Activated CD8-positive, alpha-beta memory T cell treated with anti-CD3 and anti-CD28 coated beads for 36 hours (primary cell): Measurements from ENCODE around the gene CPAMD8. TPM values are rescaled to one million over a fixed set of nuclear protein-coding genes. Genes with fewer than 3 reads are reported as not detected.
"Not testable (repeated sequence)": the region's sequence is repeated elsewhere in the genome, so short reads cannot be mapped to it uniquely, and the experiment has no call there.

ENCODE experiments used
- CTCF ChIA-PET: fragments of 350-600 bp; sonication (Branson Sonifier 250); formaldehyde crosslinking; loops from one replicate; lab custom pipeline; 2021; ENCODE audit warnings: antibody characterized with exemption; lab: Charles Lee
- POLR2A ChIA-PET: fragments of 350-600 bp; sonication (Branson Sonifier 250); formaldehyde crosslinking; loops from one replicate; lab custom pipeline; 2021; ENCODE audit warnings: antibody characterized with exemption; lab: Charles Lee
- total RNA-seq, 2 experiments: library from RNA; stranded (reverse); gene quantifications; one replicate each; pipeline ENCODE4 v1.2.3, GENCODE V29; 2021

The CPAMD8 gene
- total RNA-seq, 2 experiments from 2014 or later = 0.15 TPM; not detected in 1

DNA sequence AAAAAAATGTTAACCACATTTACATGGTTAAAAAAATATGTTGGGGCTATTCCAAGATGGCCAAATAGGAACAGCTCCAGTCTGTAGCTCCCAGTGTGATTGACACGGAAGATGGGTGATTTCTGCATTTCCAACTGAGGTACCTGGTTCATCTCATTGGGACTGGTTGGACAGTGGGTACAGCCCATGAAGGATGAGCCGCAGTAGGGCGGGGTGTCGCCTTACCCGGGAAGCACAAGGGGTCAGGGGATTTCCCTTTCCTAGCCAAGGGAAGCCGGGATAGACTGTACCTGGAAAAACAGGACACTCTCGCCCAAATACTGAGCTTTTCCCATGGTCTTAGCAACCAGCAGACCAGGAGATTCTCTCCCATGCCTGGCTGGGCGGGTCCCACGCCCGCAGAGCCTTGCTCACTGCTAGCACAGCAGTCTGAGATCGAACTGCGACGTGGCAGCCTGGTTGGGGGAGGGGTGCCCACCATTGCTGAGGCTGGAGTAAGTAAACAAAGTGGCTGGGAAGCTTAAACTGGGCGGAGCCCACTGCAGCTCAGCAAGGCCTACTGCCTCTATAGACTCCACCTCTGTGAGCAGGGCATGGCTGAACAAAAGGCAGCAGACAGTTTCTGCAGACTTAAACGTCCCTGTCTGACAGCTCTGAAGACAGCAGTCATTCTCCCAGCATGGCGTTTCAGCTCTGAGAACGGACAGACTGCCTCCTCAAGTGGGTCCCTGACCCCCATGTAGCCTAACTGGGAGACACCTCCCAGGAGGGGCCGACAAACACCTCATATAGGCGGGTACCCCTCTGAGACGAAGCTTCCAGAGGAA, 65.4 kb downstream of the CPAMD8 start:
- POLR2A ChIA-PET = not testable (repeated sequence)
- CTCF ChIA-PET = interaction anchor here (1.1 kb wide), 1 partner anchor 10 kb away, joined by 3 read pairs; no protein-coding TSS in a partner anchor

DNA sequence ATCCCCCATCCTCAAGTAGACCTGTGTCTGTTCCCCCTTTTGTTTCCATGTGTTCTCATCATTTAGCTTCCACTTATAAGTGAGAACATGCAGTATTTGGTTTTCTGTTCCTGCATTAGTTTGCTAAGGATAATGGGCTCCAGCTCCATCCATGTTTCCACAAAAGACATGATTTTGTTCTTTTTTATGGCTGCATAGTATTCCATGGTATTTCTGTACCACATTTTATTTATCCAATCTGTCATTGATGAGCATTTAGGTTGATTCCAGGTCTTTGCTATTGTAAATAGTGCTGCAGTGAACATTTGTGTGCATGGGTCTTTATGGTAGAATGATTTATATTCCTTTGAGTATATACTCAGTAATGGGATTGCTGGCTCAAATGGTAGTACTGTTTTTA, 68.3 kb downstream of the CPAMD8 start:
- CTCF ChIA-PET, POLR2A ChIA-PET: not testable (repeated sequence)

GRCh38 chr19:16957855-16958254, 68.8 kb downstream of the CPAMD8 start:
- POLR2A ChIA-PET = no interaction called here
- CTCF ChIA-PET = no interaction called here

DNA sequence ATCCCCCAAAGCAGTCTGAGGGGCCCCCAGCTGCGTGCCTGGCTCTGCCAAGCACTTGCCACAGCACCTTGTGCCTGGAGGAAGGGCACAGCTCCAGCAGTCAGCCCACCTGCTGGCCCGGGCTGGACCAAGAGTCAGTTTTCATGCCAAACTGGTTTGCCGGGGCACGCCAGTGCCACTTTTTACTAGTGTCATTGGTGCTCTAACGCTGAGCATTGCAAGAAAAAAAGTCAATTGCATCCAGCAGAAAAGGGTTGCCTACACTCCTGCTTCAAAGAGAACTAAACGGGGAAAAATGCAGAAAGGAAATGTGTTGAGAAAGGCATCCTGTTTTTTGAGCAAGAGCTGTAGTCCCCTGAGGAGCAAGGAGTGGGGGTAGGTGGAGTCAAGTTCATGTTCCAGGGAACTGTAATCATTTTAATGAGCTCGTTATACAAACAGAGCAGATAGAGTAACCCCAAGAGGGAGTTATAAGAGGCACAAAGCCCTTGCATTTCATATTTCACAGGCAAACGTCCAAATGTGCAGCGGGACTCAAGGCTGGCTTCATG, 69.4 kb downstream of the CPAMD8 start:
- CTCF ChIA-PET = interaction anchor here (0.5 kb wide), 1 partner anchor 192 kb away, joined by 4 read pairs; no protein-coding TSS in a partner anchor

DNA sequence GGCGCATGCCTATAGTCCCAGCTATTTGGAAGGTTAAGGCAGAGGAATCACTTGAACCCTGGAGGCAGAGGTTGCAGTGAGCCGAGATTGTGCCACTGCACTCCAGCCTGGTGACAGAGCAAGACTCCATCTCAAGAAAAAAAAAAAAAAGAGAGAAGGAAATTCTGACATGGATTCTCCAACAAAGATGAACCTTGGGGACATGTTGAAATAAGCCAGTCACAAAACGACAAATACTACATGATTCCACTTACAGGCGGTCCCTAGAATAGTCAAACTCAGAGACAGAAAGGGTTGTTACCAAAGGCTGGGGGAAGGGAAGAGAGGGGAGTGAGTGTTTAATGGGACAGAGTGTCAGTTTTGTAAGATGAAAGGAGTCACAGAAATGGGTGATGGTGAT, 71.4 kb downstream of the CPAMD8 start:
- POLR2A ChIA-PET = no interaction called here
- CTCF ChIA-PET = no interaction called here

More for the DNA sequence above, 69.4 kb downstream of the CPAMD8 start:
- POLR2A ChIA-PET = no interaction called here

DNA sequence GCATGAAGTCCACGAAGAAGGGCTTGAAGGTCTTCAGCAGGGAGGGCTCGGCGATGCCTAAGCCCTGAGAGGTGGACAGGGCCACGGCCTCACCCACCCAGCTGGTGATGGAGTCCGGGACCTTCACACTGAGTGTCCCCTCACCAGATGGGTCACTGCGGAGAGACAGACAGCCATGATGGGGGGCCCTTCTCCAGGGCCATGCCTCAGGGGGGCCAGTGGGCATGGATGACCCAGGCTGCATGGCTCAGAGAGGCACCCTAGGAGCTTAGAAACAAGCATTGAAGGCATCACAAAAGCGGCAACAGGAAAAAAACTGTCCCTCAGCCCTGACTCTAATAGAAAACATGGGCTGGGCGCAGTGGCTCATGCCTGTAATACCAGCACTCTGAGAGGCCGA, 74.6 kb downstream of the CPAMD8 start:
- POLR2A ChIA-PET = no interaction called here
- CTCF ChIA-PET = interaction anchor here (0.6 to 1.2 kb wide), 2 partner anchors 9 to 14 kb away, joined by 3 to 4 read pairs; no protein-coding TSS in a partner anchor

DNA sequence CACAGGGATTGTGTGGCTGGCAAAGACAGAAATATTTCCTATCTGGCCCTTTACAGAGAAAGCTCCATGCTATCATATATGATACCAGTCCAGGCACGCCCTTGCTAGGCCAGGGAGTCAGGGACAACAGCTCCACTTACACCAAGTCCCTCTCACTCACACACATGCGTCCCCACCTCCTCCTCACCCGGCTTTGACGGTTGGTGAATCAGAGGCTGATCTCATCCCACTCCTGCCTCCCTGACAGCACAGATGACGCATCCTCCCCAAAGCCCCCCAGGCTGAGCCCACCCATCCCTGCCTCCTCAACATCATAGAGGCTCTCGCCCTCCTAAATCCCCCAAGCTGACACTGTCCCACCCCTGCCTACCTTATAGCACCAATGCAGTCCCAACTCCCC, 75.1 kb downstream of the CPAMD8 start:
- CTCF ChIA-PET = interaction anchor here (1.2 kb wide), 1 partner anchor 10 kb away, joined by 3 read pairs; no protein-coding TSS in a partner anchor

GRCh38 chr19:16949496-16950023, 77.0 kb downstream of the CPAMD8 start:
- CTCF ChIA-PET = no interaction called here

More for the DNA sequence above, 75.1 kb downstream of the CPAMD8 start:
- POLR2A ChIA-PET = no interaction called here

DNA sequence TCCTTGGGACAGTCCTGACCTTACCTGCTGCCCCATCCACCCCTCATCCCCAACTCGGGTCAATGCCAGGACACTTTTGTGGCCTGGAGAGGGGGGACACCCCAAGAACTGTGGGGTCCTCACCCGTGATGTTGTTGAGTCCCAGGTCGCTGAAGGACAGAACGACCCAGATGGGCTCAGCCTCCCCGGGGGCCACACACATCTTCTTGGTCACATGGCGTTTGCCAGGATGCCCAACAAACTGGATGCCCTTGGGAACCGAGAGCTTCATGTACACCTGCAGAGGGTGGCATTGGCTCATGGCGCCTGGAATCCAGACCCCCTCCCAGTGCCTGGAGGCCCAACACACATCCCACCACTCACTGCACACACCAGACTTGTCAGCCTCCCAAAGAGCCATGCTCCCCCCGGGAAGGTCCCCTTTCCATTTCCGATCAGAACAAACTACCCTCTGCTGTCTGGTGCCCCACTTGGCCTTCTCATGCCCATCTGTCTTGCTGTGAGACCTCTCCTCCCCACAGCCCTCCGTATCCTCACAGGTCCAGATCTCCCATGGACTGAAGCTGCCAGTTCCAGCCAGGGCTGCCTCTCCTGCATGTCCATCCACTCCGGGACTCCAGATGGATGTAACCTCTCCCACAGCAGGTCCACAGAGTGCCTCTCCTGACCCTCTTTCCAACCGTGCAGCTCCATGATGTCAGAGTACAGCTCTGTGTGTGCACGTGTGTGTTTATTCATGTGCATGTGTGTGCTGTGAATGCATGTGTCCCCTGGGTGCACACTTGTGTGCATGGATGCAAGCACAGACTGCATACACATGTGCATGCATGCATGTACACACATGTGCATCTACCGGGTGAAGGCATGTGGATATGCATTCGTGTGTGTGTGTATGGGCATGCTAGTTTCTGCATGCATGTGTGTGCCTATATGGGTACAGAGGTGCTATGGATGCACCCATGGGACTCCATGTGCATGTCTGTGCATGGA, 79.4 kb downstream of the CPAMD8 start:
- ChIA-PET POLR2A (no interaction called here), CTCF (no interaction called here)

More at GRCh38 chr19:16949496-16950023, 77.0 kb downstream of the CPAMD8 start:
- POLR2A ChIA-PET = no interaction called here

DNA sequence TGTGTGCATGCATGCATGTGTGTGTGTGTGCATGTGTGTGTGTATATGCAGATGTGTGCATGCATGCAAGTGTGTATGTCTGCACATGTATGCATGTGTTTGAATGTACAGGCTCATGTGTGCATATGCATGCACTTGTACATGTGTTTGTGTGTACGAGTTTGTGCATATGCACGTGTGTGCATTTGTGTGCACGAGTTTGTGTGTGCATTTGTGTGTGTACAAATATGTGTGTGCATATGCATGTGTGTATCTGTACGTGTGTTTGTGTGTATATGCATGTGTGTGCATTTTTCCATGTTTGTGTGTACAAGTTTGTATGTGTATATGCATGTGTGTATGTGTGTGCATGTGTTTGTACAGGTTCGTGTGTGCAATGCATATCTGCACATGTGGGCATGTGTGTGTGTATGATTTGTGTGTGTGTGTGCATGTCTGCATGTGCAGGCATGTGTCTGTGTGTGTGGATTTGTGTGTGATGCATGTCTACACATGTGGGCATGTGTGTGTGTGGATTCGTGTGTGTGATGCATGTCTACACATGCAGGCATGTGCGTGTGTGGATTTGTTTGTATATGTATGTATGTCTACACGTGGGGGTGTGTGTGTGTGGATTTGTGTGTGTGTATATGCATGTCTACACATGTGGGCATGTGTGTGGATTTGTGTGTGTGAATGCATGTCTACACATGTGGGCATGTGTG, 80.7 kb downstream of the CPAMD8 start:
- ChIA-PET POLR2A (no interaction called here), CTCF (no interaction called here)

GRCh38 chr19:16945364-16945714, 81.3 kb downstream of the CPAMD8 start:
- ChIA-PET CTCF (no interaction called here), POLR2A (no interaction called here)

DNA sequence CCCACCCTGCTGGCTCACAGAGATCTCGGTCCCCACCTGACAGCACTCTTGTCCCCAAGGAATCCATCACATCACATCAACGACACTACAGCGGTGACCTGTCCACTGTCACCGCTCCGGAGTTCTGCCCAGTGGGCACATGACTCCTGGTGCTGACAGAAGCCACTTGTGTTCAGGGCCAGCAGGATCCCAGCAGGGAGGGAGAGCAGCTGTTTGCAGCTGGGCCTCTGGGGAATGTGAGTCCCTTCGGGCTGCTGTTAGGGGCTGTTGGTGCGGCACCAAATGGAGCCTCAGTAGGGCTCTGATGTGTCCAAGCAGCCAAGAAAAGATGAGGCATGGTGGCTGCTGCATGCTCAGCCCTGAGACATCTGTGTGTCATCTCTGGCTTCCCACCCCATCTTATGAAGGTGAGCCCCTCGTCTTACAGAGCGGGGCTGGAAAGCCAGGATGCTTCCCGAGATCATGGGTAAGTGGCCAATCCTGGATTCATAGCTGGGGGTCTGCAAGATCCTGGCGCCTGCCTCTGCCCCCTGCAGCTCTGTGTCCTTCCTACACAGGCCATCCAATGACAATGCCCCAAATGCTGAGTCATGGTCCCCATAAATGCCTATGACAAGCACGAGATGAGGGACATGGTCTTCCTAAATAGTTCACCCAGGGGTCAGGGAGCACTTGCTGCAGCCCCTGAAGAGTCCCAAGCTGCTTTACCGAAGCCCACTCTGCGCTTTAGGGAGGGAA, 81.8 kb downstream of the CPAMD8 start:
- ChIA-PET CTCF (no interaction called here), POLR2A (no interaction called here)

DNA sequence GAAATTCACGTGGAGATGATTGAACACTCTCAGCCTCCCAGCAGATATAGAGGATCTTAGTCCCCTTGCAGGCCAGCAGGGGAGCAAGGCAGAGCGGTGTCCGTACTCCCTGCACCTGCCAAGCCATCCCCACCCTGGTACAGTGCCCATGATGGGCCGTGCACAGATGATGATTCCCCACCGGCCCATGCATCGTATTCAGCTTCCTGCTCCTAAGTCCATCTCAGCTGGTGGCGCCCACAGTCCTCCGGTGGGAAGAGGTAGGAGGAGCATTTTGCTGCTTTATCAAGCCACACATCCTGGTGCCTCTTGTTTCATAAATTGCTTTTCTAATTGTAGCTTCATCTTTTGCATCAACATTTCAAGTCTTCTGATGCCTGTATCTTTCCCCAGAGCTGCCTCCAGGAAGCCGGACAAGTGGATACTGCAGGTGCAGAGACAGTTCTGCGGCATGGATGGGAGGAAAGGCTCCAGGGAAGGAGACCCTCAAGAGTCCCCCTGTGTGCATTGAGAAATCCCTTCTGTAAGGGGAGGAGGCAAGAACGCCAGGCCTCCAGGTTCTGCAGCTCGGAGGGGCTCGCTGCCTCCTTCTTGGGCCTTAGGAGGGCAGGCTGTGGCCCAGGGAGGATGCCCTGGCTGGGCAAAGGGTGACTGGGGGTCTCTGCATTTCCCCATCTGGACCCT, 82.5 kb downstream of the CPAMD8 start:
- ChIA-PET CTCF (no interaction called here), POLR2A (no interaction called here)

DNA sequence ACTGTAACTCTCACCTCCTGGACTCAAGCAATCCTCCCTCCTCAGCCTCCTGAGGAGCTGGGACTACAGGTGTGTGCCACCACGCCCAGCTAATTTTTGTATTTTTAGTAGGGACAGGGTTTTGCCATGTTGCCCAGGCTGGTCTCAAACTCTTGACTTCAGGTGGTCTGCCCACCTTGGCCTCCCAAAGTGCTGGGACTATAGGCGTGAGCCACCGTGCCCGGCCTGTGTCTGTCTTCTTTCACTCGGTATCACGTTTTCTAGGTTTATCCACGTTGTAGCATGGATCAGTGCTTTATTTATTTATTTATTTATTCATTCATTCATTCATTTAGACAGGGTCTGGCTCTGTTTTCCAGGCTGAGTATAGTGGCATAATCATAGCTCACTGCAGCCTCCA, 83.5 kb downstream of the CPAMD8 start:
- POLR2A ChIA-PET = not testable (repeated sequence)
- CTCF ChIA-PET = interaction anchor here (0.6 kb wide), 1 partner anchor 58 kb away, joined by 4 read pairs; no protein-coding TSS in a partner anchor

GRCh38 chr19:16942583-16942982, 84.0 kb downstream of the CPAMD8 start:
- CTCF ChIA-PET = interaction anchor here (0.6 kb wide), 1 partner anchor 58 kb away, joined by 4 read pairs; no protein-coding TSS in a partner anchor
- POLR2A ChIA-PET = no interaction called here

DNA sequence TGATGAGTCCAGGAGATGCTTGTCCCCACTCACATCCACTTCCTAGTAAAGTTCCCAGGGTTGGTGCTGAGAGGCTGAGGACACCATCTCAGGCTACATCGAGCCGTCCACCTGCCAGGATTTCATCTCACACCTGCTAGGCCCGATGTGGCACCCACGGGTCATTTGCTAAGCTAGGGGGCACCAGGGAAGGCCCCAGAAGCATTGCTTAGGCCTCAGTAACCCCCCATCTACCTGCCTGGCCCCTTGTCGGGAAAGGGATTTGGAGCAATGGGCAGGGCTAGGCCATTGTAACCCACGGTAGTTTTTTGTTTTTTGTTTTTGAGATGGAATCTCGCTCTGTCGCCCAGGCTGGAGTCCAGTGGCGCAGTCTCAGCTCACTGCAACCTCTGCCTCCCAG, 86.0 kb downstream of the CPAMD8 start:
- ChIA-PET CTCF (no interaction called here), POLR2A (no interaction called here)

DNA sequence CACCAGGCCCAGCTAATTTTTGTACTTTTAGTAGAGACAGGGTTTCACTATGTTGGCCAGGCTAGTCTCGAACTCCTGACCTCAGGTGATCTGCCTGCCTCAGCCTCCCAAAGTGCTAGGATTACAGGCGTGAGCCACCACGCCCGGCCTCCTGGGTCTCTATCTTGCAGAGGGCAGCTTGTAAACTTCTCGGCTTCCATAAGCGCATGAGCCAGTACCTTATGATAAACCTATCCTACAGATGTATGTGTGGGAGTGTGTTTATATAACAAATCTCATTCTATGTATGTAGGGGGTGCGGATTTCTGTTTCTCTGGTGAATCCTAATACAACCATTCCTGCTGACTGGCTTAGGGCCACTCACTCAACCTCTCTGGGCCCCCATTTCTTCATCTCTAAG, 86.5 kb downstream of the CPAMD8 start:
- POLR2A ChIA-PET, CTCF ChIA-PET: not testable (repeated sequence)
